CD4-positive, alpha-beta memory T cell (primary cell): Measurements from ENCODE around the gene CELF2. TPM values are rescaled to one million over a fixed set of nuclear protein-coding genes. Genes with fewer than 3 reads are reported as not detected.

Experiments
- CTCF ChIA-PET: fragments of 350-600 bp; sonication (Branson Sonifier 250); formaldehyde crosslinking; loops from one replicate; lab custom pipeline; 2021; ENCODE audit warnings: inconsistent platforms; ENCODE audit not compliant: partially characterized antibody; lab: Charles Lee
- POLR2A ChIA-PET: fragments of 350-600 bp; sonication (Branson Sonifier 250); formaldehyde crosslinking; loops from one replicate; lab custom pipeline; 2021; ENCODE audit not compliant: partially characterized antibody; lab: Charles Lee
- DNase-seq, 5 donors: peaks; one replicate each; pipeline versions ENCODE4 v3.0.0 to v3.0.0-alpha.2; 2020 to 2022; ENCODE audit warnings: mixed read lengths in 1 of 5
- H3K27ac ChIP-seq: one replicate; pipeline ENCODE4 v1.7.0; 2013; ENCODE audit warnings: low read depth, low read length
- H3K27me3 ChIP-seq: 2 replicates; pipeline ENCODE4 v1.7.0; 2013; ENCODE audit warnings: mild to moderate bottlenecking, low read length, moderate library complexity; ENCODE audit not compliant: insufficient read depth
- H3K36me3 ChIP-seq: 2 replicates; pipeline ENCODE4 v1.7.0; 2013; ENCODE audit warnings: mild to moderate bottlenecking, low read length, moderate library complexity; ENCODE audit not compliant: insufficient read depth
- H3K4me1 ChIP-seq: 2 replicates; pipeline ENCODE4 v1.7.0; 2013; ENCODE audit warnings: mild to moderate bottlenecking, low read length, moderate library complexity; ENCODE audit not compliant: insufficient read depth
- H3K4me3 ChIP-seq, 2 donors: one replicate each; pipeline ENCODE4 v1.7.0; 2013; ENCODE audit warnings: low read length in 2 of 2, mild to moderate bottlenecking in 1 of 2
- H3K9me3 ChIP-seq, 2 donors: one replicate each; pipeline ENCODE4 v1.7.0; 2013; ENCODE audit warnings: low read length in 2 of 2, control low read depth in 1 of 2; ENCODE audit not compliant: control insufficient read depth in 1 of 2
- H3K27ac Mint-ChIP-seq, 7 donors: one replicate each; pipeline ENCODE4 v1.8.0; 2020 to 2021; ENCODE audit warnings: mixed read lengths in 7 of 7, mild to moderate bottlenecking in 6 of 7, inconsistent platforms in 3 of 7, moderate library complexity in 3 of 7
- H3K27me3 Mint-ChIP-seq, 2 donors: one replicate each; pipeline ENCODE4 v1.8.0; 2020 to 2021; ENCODE audit warnings: mixed read lengths in 2 of 2
- H3K36me3 Mint-ChIP-seq, 2 donors: one replicate each; pipeline ENCODE4 v1.8.0; 2020 to 2021; ENCODE audit warnings: mixed read lengths in 2 of 2, inconsistent platforms in 1 of 2, mild to moderate bottlenecking in 1 of 2
- H3K4me1 Mint-ChIP-seq, 4 donors: one replicate each; pipeline ENCODE4 v1.8.0; 2020 to 2021; ENCODE audit warnings: mixed read lengths in 4 of 4, mild to moderate bottlenecking in 1 of 4
- H3K4me3 Mint-ChIP-seq, 8 donors: one replicate each; pipeline ENCODE4 v1.8.0; 2020 to 2021; ENCODE audit warnings: mixed read lengths in 8 of 8, mild to moderate bottlenecking in 7 of 8, moderate library complexity in 6 of 8, inconsistent platforms in 3 of 8
- H3K9me3 Mint-ChIP-seq, 8 donors: one replicate each; pipeline ENCODE4 v1.8.0; 2020 to 2021; ENCODE audit warnings: mixed read lengths in 8 of 8, mild to moderate bottlenecking in 5 of 8, inconsistent platforms in 3 of 8, moderate library complexity in 1 of 8
- intact Hi-C: fragments of 100-400 bp; cut with micrococcal nuclease; formaldehyde crosslinking; loops from one replicate; pipeline ENCODE4 v1.15.1; 2023
- polyA plus RNA-seq, 2 donors: library from polyadenylated mRNA; unstranded; fragments of 300-500 nt; fragmentation: Illumina TruSeq; gene quantifications; one replicate each; pipeline ENCODE4 v1.2.3, GENCODE V29; 2021
- total RNA-seq, 2 experiments: library from RNA; stranded (reverse); gene quantifications; one replicate each; pipeline ENCODE4 v1.2.3, GENCODE V29; 2021

Gene CELF2
- total and polyA plus RNA-seq, 4 experiments from 2014 or later: 122 to 180 (median 167) TPM

GRCh38 chr10:11197266-11197712, 179.6 kb downstream of the CELF2 start:
- Histone ChIP-seq H3K27ac (peak overlapping the region; percentile 2), H3K4me1 (peaks cover 94% of the 10 kb centered on the region), H3K27me3 (no peaks in the 10 kb centered on the region), H3K36me3 (peaks cover 41% of the 10 kb centered on the region), H3K9me3 (no peaks in the 10 kb centered on the region), H3K4me3 (no peak overlapping the region)
- Mint-ChIP-seq H3K4me1 (peaks cover 82 to 98% (median 90%) of the 10 kb centered on the region in 4 donors), H3K27me3 (no peaks in the 10 kb centered on the region), H3K4me3 (peak overlapping the region in 7 of 8 donors; percentile 14 to 84 (median 49)), H3K9me3 (peaks cover 0 to 4% (median 1%) of the 10 kb centered on the region in 8 donors), H3K27ac (peak overlapping the region; percentile 30 to 94 (median 75)), H3K36me3 (peaks cover 77 to 95% of the 10 kb centered on the region in 2 donors)
- CTCF ChIA-PET: no interaction called here
- no peak for DNase-seq
- POLR2A ChIA-PET: interaction anchor here (1.7 to 3.9 kb wide), 3 partner anchors 19 to 32 kb away, joined by 4 to 16 read pairs (median 10); no protein-coding TSS in a partner anchor
- intact Hi-C loops: no loop called here

- Mint-ChIP-seq H3K36me3 (peaks cover 79 to 95% of the 10 kb centered on the region in 2 donors), H3K27ac (peak overlapping the region; percentile 66 to 95 (median 79))
These were observed 180.2 kb downstream of the CELF2 start for GRCh38 chr10:11197878-11198277.

GRCh38 chr10:11201911-11202310, 184.2 kb downstream of the CELF2 start:
- Mint-ChIP-seq H3K27me3 (no peaks in the 10 kb centered on the region), H3K27ac (peak overlapping the region in 6 of 7 donors; percentile 8 to 94 (median 42)), H3K4me3 (peak overlapping the region in 4 of 8 donors; percentile 35 to 81 (median 53)), H3K4me1 (peaks cover 85 to 100% (median 93%) of the 10 kb centered on the region in 4 donors), H3K9me3 (peaks cover 0 to 3% (median 1%) of the 10 kb centered on the region in 8 donors), H3K36me3 (peaks cover 78 to 99% of the 10 kb centered on the region in 2 donors)
- peaks cover 99% of the 10 kb centered on the region for H3K4me1 ChIP-seq
- ChIA-PET CTCF (interaction anchor here (1.1 to 1.2 kb wide), 2 partner anchors 32 to 68 kb away, joined by 3 to 7 read pairs; no protein-coding TSS in a partner anchor), POLR2A (interaction anchor here (0.7 to 2.5 kb wide), 7 partner anchors 13 to 136 kb away, joined by 3 to 12 read pairs (median 3); no protein-coding TSS in a partner anchor)
- no peak for DNase-seq
- no peak overlapping the region for H3K4me3 ChIP-seq
- peaks cover 54% of the 10 kb centered on the region for H3K36me3 ChIP-seq
- intact Hi-C loops: loop anchor here (2.0 kb wide), 1 partner anchor 13 kb away; no protein-coding TSS in a partner anchor
- H3K27ac ChIP-seq: peak overlapping the region; percentile 8
- H3K27me3 ChIP-seq: no peaks in the 10 kb centered on the region
- H3K9me3 ChIP-seq: no peaks in the 10 kb centered on the region

More at GRCh38 chr10:11197878-11198277, 180.2 kb downstream of the CELF2 start:
- H3K4me3 Mint-ChIP-seq: peak overlapping the region in 6 of 8 donors; percentile 37 to 84 (median 64)
- ChIA-PET POLR2A (interaction anchor here (0.9 to 3.9 kb wide), 6 partner anchors 8 to 33 kb away, joined by 3 to 16 read pairs (median 4); no protein-coding TSS in a partner anchor), CTCF (interaction anchor here (0.6 kb wide), 1 partner anchor 1530 kb away, joined by 3 read pairs; no protein-coding TSS in a partner anchor)
- Histone ChIP-seq H3K4me1 (peaks cover 94% of the 10 kb centered on the region), H3K36me3 (peaks cover 44% of the 10 kb centered on the region), H3K27me3 (no peaks in the 10 kb centered on the region), H3K27ac (no peak overlapping the region), H3K9me3 (no peaks in the 10 kb centered on the region), H3K4me3 (no peak overlapping the region)
- peaks cover 80 to 98% (median 91%) of the 10 kb centered on the region in 4 donors for H3K4me1 Mint-ChIP-seq
- intact Hi-C loops: no loop called here
- no peak for DNase-seq
- H3K27me3 Mint-ChIP-seq: no peaks in the 10 kb centered on the region
- H3K9me3 Mint-ChIP-seq: peaks cover 0 to 4% (median 1%) of the 10 kb centered on the region in 8 donors

GRCh38 chr10:11204351-11204942, 186.8 kb downstream of the CELF2 start:
- ChIA-PET POLR2A (interaction anchor here (1.0 to 2.0 kb wide), 3 partner anchors 9 to 39 kb away, joined by 3 to 7 read pairs (median 4); no protein-coding TSS in a partner anchor), CTCF (no interaction called here)
- no peak overlapping the region for H3K4me3 ChIP-seq
- peaks cover 0 to 3% (median 1%) of the 10 kb centered on the region in 8 donors for H3K9me3 Mint-ChIP-seq
- peaks cover 78 to 99% of the 10 kb centered on the region in 2 donors for H3K36me3 Mint-ChIP-seq
- peaks cover 55% of the 10 kb centered on the region for H3K36me3 ChIP-seq
- peak overlapping the region in 2 of 8 donors; percentile 18 to 53 for H3K4me3 Mint-ChIP-seq
- H3K27ac Mint-ChIP-seq: peak overlapping the region; percentile 22 to 94 (median 43)
- H3K9me3 ChIP-seq: no peaks in the 10 kb centered on the region
- DNase-seq: no peak
- no peaks in the 10 kb centered on the region for H3K27me3 Mint-ChIP-seq
- peaks cover 99% of the 10 kb centered on the region for H3K4me1 ChIP-seq
- H3K4me1 Mint-ChIP-seq: peaks cover 84 to 100% (median 92%) of the 10 kb centered on the region in 4 donors
- peak overlapping the region; percentile 5 for H3K27ac ChIP-seq
- H3K27me3 ChIP-seq: no peaks in the 10 kb centered on the region
- intact Hi-C loops: loop anchor here (2.0 kb wide), 1 partner anchor 14 kb away; no protein-coding TSS in a partner anchor

GRCh38 chr10:11205030-11205772, 187.5 kb downstream of the CELF2 start:
- Mint-ChIP-seq H3K4me3 (peak overlapping the region in 4 of 8 donors; percentile 12 to 44 (median 25)), H3K9me3 (peaks cover 0 to 3% (median 1%) of the 10 kb centered on the region in 8 donors)
- POLR2A ChIA-PET: interaction anchor here (0.8 to 2.9 kb wide), 7 partner anchors 13 to 41 kb away, joined by 3 to 9 read pairs (median 4); no protein-coding TSS in a partner anchor

GRCh38 chr10:11206676-11207559, 189.2 kb downstream of the CELF2 start:
- peak overlapping the region; percentile 15 for H3K27ac ChIP-seq
- Mint-ChIP-seq H3K4me3 (peak overlapping the region in 7 of 8 donors; percentile 9 to 94 (median 77)), H3K27me3 (no peaks in the 10 kb centered on the region), H3K4me1 (peaks cover 83 to 100% (median 92%) of the 10 kb centered on the region in 4 donors), H3K27ac (peak overlapping the region; percentile 66 to 94 (median 77)), H3K9me3 (peaks cover 0 to 1% (median 0%) of the 10 kb centered on the region in 8 donors), H3K36me3 (peaks cover 54 to 98% of the 10 kb centered on the region in 2 donors)
- peaks cover 50% of the 10 kb centered on the region for H3K36me3 ChIP-seq
- ChIA-PET CTCF (interaction anchor here (1.0 to 2.5 kb wide), 5 partner anchors 11 to 94 kb away, joined by 4 to 5 read pairs (median 4); no protein-coding TSS in a partner anchor), POLR2A (interaction anchor here (1.0 to 2.9 kb wide), 7 partner anchors 14 to 58 kb away, joined by 3 to 9 read pairs (median 5); no protein-coding TSS in a partner anchor)
- no peaks in the 10 kb centered on the region for H3K9me3 ChIP-seq
- peaks cover 99% of the 10 kb centered on the region for H3K4me1 ChIP-seq
- no peaks in the 10 kb centered on the region for H3K27me3 ChIP-seq
- intact Hi-C loops: loop anchor here (5.0 kb wide), 1 partner anchor 65 kb away; no protein-coding TSS in a partner anchor
- no peak overlapping the region for H3K4me3 ChIP-seq
- DNase-seq: no peak

More at GRCh38 chr10:11205030-11205772, 187.5 kb downstream of the CELF2 start:
- Histone ChIP-seq H3K4me1 (peaks cover 99% of the 10 kb centered on the region), H3K27ac (peak overlapping the region; percentile 5), H3K9me3 (no peaks in the 10 kb centered on the region), H3K27me3 (no peaks in the 10 kb centered on the region), H3K4me3 (no peak overlapping the region), H3K36me3 (peaks cover 55% of the 10 kb centered on the region)
- intact Hi-C loops: loop anchor here (2.0 to 5.0 kb wide), 2 partner anchors 14 to 67 kb away; no protein-coding TSS in a partner anchor
- H3K27ac Mint-ChIP-seq: peak overlapping the region; percentile 3 to 94 (median 50)
- no peak for DNase-seq
- H3K27me3 Mint-ChIP-seq: no peaks in the 10 kb centered on the region
- CTCF ChIA-PET: interaction anchor here (2.5 kb wide), 1 partner anchor 56 kb away, joined by 5 read pairs; no protein-coding TSS in a partner anchor
- H3K4me1 Mint-ChIP-seq: peaks cover 83 to 100% (median 92%) of the 10 kb centered on the region in 4 donors
- H3K36me3 Mint-ChIP-seq: peaks cover 71 to 98% of the 10 kb centered on the region in 2 donors
